NCI-H748 (cell line): ENCODE results near the gene MRO.
"Not testable (repeated sequence)": the region's sequence is repeated elsewhere in the genome, so short reads cannot be mapped to it uniquely, and the experiment has no call there.

Source experiments
- DNase-seq: peaks from one replicate; lab custom pipeline; 2025; ENCODE audit not compliant: unreplicated experiment; lab: John Stamatoyannopoulos, UW

MRO gene

GRCh38 chr18:50793641-50794565 is 25.9 kb downstream of the MRO start:
- DNase-seq = no peak

GRCh38 chr18:50792885-50793284 is 26.9 kb downstream of the MRO start:
- no peak for DNase-seq

GRCh38 chr18:50791599-50792438 is 28.0 kb downstream of the MRO start:
- DNase-seq = no peak

GRCh38 chr18:50790948-50791347 is 28.9 kb downstream of the MRO start:
- DNase-seq = peak; percentile 59

GRCh38 chr18:50790241-50790640 is 29.6 kb downstream of the MRO start:
- no peak for DNase-seq

GRCh38 chr18:50788284-50788683 is 31.5 kb downstream of the MRO start:
- no peak for DNase-seq

- DNase-seq = no peak
These were observed 33.0 kb downstream of the MRO start for GRCh38 chr18:50786864-50787263.

- no peak for DNase-seq
These were observed 36.3 kb downstream of the MRO start for GRCh38 chr18:50783553-50783952.

- DNase-seq = not testable (repeated sequence)
These were observed 40.8 kb downstream of the MRO start for GRCh38 chr18:50779021-50779420.

- no peak for DNase-seq
These were observed 43.4 kb downstream of the MRO start for GRCh38 chr18:50776383-50776782.

GRCh38 chr18:50775726-50776125 is 44.1 kb downstream of the MRO start:
- no peak for DNase-seq

- DNase-seq = no peak
These were observed 44.6 kb downstream of the MRO start for GRCh38 chr18:50775207-50775606.

GRCh38 chr18:50769463-50769862 is 50.4 kb downstream of the MRO start:
- no peak for DNase-seq

GRCh38 chr18:50757358-50757757 is 62.5 kb downstream of the MRO start:
- no peak for DNase-seq

GRCh38 chr18:50754297-50754696 is 65.5 kb downstream of the MRO start:
- DNase-seq = no peak

GRCh38 chr18:50753311-50753710 is 66.5 kb downstream of the MRO start:
- no peak for DNase-seq

- DNase-seq = no peak
These were observed 67.9 kb downstream of the MRO start for GRCh38 chr18:50751947-50752346.

- peak; percentile 33 for DNase-seq
These were observed 68.3 kb downstream of the MRO start for GRCh38 chr18:50751490-50751889.

GRCh38 chr18:50750546-50750945 is 69.3 kb downstream of the MRO start:
- DNase-seq = no peak

GRCh38 chr18:50749945-50750344 is 69.9 kb downstream of the MRO start:
- no peak for DNase-seq

- DNase-seq = no peak
These were observed 70.4 kb downstream of the MRO start for GRCh38 chr18:50749421-50749820.
